Lung (tissue), 12 donors: ENCODE measurements around the gene PARM1. TPM values are rescaled to one million over a fixed set of nuclear protein-coding genes. Genes with fewer than 3 reads are reported as not detected.

Source experiments
- ATAC-seq: fragments of 200-7000 bp; cut with Tn5 transposase; one replicate; pipeline ENCODE4 v1.9.1; 2020; ENCODE audit warnings: moderate number of reproducible peaks; ENCODE audit not compliant: insufficient read depth, low FRiP score
- DNase-seq, 3 donors: peaks; one replicate each; pipeline ENCODE4 v3.0.0-alpha.2; 2013 to 2017
- H3K27ac ChIP-seq, 2 donors: one replicate each; pipeline ENCODE4 v1.5.1; 2013; ENCODE audit warnings: mild to moderate bottlenecking in 2 of 2, moderate library complexity in 2 of 2, control low read depth in 1 of 2, inconsistent platforms in 1 of 2, low read depth in 1 of 2, low read length in 1 of 2
- H3K27me3 ChIP-seq, 3 donors: one replicate each; pipeline ENCODE4 v1.5.1; 2013; ENCODE audit warnings: low read length in 2 of 3; ENCODE audit not compliant: control insufficient read depth in 3 of 3, insufficient read depth in 3 of 3
- H3K36me3 ChIP-seq, 4 donors: one replicate each; pipeline ENCODE4 v1.5.1; 2013; ENCODE audit warnings: low read length in 4 of 4, mild to moderate bottlenecking in 1 of 4, moderate library complexity in 1 of 4; ENCODE audit not compliant: control insufficient read depth in 4 of 4, insufficient read depth in 4 of 4
- H3K4me1 ChIP-seq, 5 donors: one replicate each; pipeline ENCODE4 v1.5.1; 2013; ENCODE audit warnings: low read length in 5 of 5, mild to moderate bottlenecking in 2 of 5, moderate library complexity in 1 of 5; ENCODE audit not compliant: control insufficient read depth in 5 of 5, insufficient read depth in 5 of 5
- H3K4me3 ChIP-seq: one replicate; pipeline ENCODE4 v1.5.1; 2013; ENCODE audit warnings: mild to moderate bottlenecking, control low read depth, moderate library complexity
- H3K9ac ChIP-seq, 2 donors: one replicate each; pipeline ENCODE4 v1.5.1; 2013; ENCODE audit warnings: low read length in 2 of 2, control low read depth in 1 of 2; ENCODE audit not compliant: insufficient read depth in 1 of 2
- H3K9me3 ChIP-seq, 4 donors: one replicate each; pipeline ENCODE4 v1.5.1; 2013; ENCODE audit warnings: low read length in 3 of 4, mild to moderate bottlenecking in 1 of 4, moderate library complexity in 1 of 4; ENCODE audit not compliant: control insufficient read depth in 4 of 4, insufficient read depth in 3 of 4
- CTCF ChIP-seq: IDR thresholded peaks from 2 replicates; pipeline ENCODE4 v1.5.1; 2012; ENCODE audit warnings: mild to moderate bottlenecking; ENCODE audit errors: control extremely low read depth, extremely low read depth
- WGBS, 2 donors: extraction: QIAGEN DNeasy Blood & Tissue Kit; methylation state at CpG; one replicate each; pipeline ENCODE4 v1.1.7; 2013; 5-methylcytosine and 5-hydroxymethylcytosine counted together
- polyA plus RNA-seq, 2 donors: library from polyadenylated mRNA; stranded (reverse); fragments of 200-250 nt; gene quantifications; one replicate each; pipeline ENCODE4 v1.2.1, GENCODE V29; 2013
- total RNA-seq, 2 donors: library from RNA; depleted of rRNA in 1 of 2; stranded (reverse); fragments of >200 nt in 1 of 2; gene quantifications; one replicate each; pipeline ENCODE4 v1.2.1, GENCODE V29; 2014 to 2021
- donor health status: control.
- donor health status: control.
- donor health status: Bipolar disorder and iron deficiency.
- donor health status: healthy.
- donor health status: DM: yes; HTN: yes; CAD: no.

Gene PARM1
- total and polyA plus RNA-seq, 4 donors: 25.4 to 101 (median 40.5) TPM

- H3K9ac ChIP-seq: no peak overlapping the region
- peak overlapping the region in 1 of 2 donors; percentile 65 for H3K27ac ChIP-seq
- DNase-seq (peak in 1 of 3 donors; percentile 3), ATAC-seq (no peak)
- H3K4me1 ChIP-seq: peaks cover 0 to 7% (median 0%) of the 10 kb centered on the region in 5 donors
- H3K4me3 ChIP-seq: no peak overlapping the region
- no peaks in the 10 kb centered on the region for H3K36me3 ChIP-seq
- 66 to 69% methylated on average over 9 of the region's 9 CpGs for WGBS, 2 donors
- no peaks in the 10 kb centered on the region for H3K27me3 ChIP-seq
- peaks cover 0 to 5% (median 0%) of the 10 kb centered on the region in 4 donors for H3K9me3 ChIP-seq
- TF ChIP-seq CTCF: no peak
These were observed 72.1 kb downstream of the PARM1 start for GRCh38 chr4:75004755-75005668.

GRCh38 chr4:75005727-75006126 lies 72.8 kb downstream of the PARM1 start:
- Histone ChIP-seq H3K27me3 (no peaks in the 10 kb centered on the region), H3K36me3 (no peaks in the 10 kb centered on the region), H3K9ac (no peak overlapping the region), H3K9me3 (peaks cover 0 to 5% (median 0%) of the 10 kb centered on the region in 4 donors), H3K27ac (peak overlapping the region in 1 of 2 donors; percentile 65), H3K4me3 (no peak overlapping the region), H3K4me1 (peaks cover 0 to 6% (median 0%) of the 10 kb centered on the region in 5 donors)
- ATAC-seq: no peak
- no peak for DNase-seq
- WGBS, 2 donors: 88 to 94% methylated on average over 1 of the region's 1 CpG
- TF ChIP-seq CTCF: no peak

GRCh38 chr4:75007891-75008290 lies 75.0 kb downstream of the PARM1 start:
- 83 to 94% methylated on average over 3 of the region's 3 CpGs for WGBS, 2 donors
- Histone ChIP-seq H3K4me1 (peaks cover 0 to 9% (median 0%) of the 10 kb centered on the region in 5 donors), H3K36me3 (no peaks in the 10 kb centered on the region), H3K27ac (no peak overlapping the region), H3K9me3 (peaks cover 0 to 6% (median 0%) of the 10 kb centered on the region in 4 donors), H3K27me3 (no peaks in the 10 kb centered on the region), H3K4me3 (no peak overlapping the region), H3K9ac (no peak overlapping the region)
- DNase-seq (no peak), ATAC-seq (no peak)
- no peak for TF ChIP-seq CTCF
